Immature natural killer cell (primary cell): ENCODE data around the gene ANO10. TPM values are rescaled to one million over a fixed set of nuclear protein-coding genes. Genes with fewer than 3 reads are reported as not detected.
"Not testable (repeated sequence)": the region's sequence is repeated elsewhere in the genome, so short reads cannot be mapped to it uniquely, and the experiment has no call there.

Experiments used
- DNase-seq, 3 donors: peaks; one replicate each; pipeline ENCODE4 v3.0.0; 2022; ENCODE audit warnings: mixed read lengths in 1 of 3
- H3K27ac Mint-ChIP-seq, 6 donors: one replicate each; pipeline ENCODE4 v1.8.0; 2020; ENCODE audit warnings: mixed read lengths in 6 of 6, mild to moderate bottlenecking in 5 of 6, inconsistent platforms in 4 of 6, moderate library complexity in 3 of 6
- H3K27me3 Mint-ChIP-seq, 3 donors: one replicate each; pipeline ENCODE4 v1.8.0; 2020 to 2021; ENCODE audit warnings: low read depth in 3 of 3, mild to moderate bottlenecking in 3 of 3, mixed read lengths in 3 of 3, moderate library complexity in 3 of 3, inconsistent platforms in 1 of 3
- H3K36me3 Mint-ChIP-seq, 3 donors: one replicate each; pipeline ENCODE4 v1.8.0; 2020; ENCODE audit warnings: mixed read lengths in 3 of 3, inconsistent platforms in 2 of 3, mild to moderate bottlenecking in 2 of 3
- H3K4me1 Mint-ChIP-seq, 2 donors: one replicate each; pipeline ENCODE4 v1.8.0; 2020; ENCODE audit warnings: inconsistent platforms in 2 of 2, mild to moderate bottlenecking in 2 of 2, mixed read lengths in 2 of 2, moderate library complexity in 1 of 2
- H3K4me3 Mint-ChIP-seq, 5 donors: one replicate each; pipeline ENCODE4 v1.8.0; 2020; ENCODE audit warnings: mild to moderate bottlenecking in 5 of 5, mixed read lengths in 5 of 5, inconsistent platforms in 3 of 5, moderate library complexity in 3 of 5
- H3K9me3 Mint-ChIP-seq, 6 donors: one replicate each; pipeline ENCODE4 v1.8.0; 2020; ENCODE audit warnings: mild to moderate bottlenecking in 6 of 6, mixed read lengths in 6 of 6, inconsistent platforms in 4 of 6, moderate library complexity in 3 of 6
- polyA plus RNA-seq, 3 donors: library from polyadenylated mRNA; unstranded; fragments of 300-500 nt; fragmentation: Illumina TruSeq; gene quantifications; one replicate each; pipeline ENCODE4 v1.2.3, GENCODE V29; 2021

Gene ANO10
- polyA plus RNA-seq, 3 donors from 2014 or later = 8.7 to 9.9 (median 8.8) TPM

- no peak overlapping the region for H3K4me3 Mint-ChIP-seq
- peaks cover 0 to 4% (median 2%) of the 10 kb centered on the region in 3 donors for H3K27me3 Mint-ChIP-seq
- H3K9me3 Mint-ChIP-seq = no peaks in the 10 kb centered on the region
- H3K36me3 Mint-ChIP-seq = peaks cover 12% of the 10 kb centered on the region in 3 donors
- H3K27ac Mint-ChIP-seq = peak overlapping the region in 3 of 6 donors; percentile 20 to 57 (median 23)
- peaks cover 17 to 21% of the 10 kb centered on the region in 2 donors for H3K4me1 Mint-ChIP-seq
- no peak for DNase-seq
Observed at GRCh38 chr3:43461345-43461744, 160.5 kb downstream of the ANO10 start.

- DNase-seq, H3K27me3 Mint-ChIP-seq, H3K36me3 Mint-ChIP-seq, H3K9me3 Mint-ChIP-seq: not testable (repeated sequence)
- H3K27ac Mint-ChIP-seq = peak overlapping the region; percentile 63 to 87 (median 80)
- H3K4me3 Mint-ChIP-seq = peak overlapping the region in 4 of 5 donors; percentile 2 to 44 (median 14)
- H3K4me1 Mint-ChIP-seq = peaks cover 19 to 22% of the 10 kb centered on the region in 2 donors
Observed at GRCh38 chr3:43457038-43457437, 164.8 kb downstream of the ANO10 start.

- peaks cover 0 to 2% (median 0%) of the 10 kb centered on the region in 3 donors for H3K27me3 Mint-ChIP-seq
- H3K4me1 Mint-ChIP-seq = peaks cover 19 to 22% of the 10 kb centered on the region in 2 donors
- H3K4me3 Mint-ChIP-seq = no peak overlapping the region
- no peak overlapping the region for H3K27ac Mint-ChIP-seq
- no peaks in the 10 kb centered on the region for H3K9me3 Mint-ChIP-seq
- DNase-seq = no peak
- H3K36me3 Mint-ChIP-seq = peaks cover 0 to 4% (median 0%) of the 10 kb centered on the region in 3 donors
Observed at GRCh38 chr3:43455233-43455632, 166.6 kb downstream of the ANO10 start.

GRCh38 chr3:43453981-43454380 is 167.8 kb downstream of the ANO10 start:
- no peak for DNase-seq
- no peak overlapping the region for H3K27ac Mint-ChIP-seq
- H3K4me3 Mint-ChIP-seq = no peak overlapping the region
- peaks cover 0 to 2% (median 0%) of the 10 kb centered on the region in 3 donors for H3K27me3 Mint-ChIP-seq
- no peaks in the 10 kb centered on the region for H3K9me3 Mint-ChIP-seq
- H3K4me1 Mint-ChIP-seq = peaks cover 19 to 20% of the 10 kb centered on the region in 2 donors
- H3K36me3 Mint-ChIP-seq = no peaks in the 10 kb centered on the region

- Mint-ChIP-seq H3K9me3 (no peaks in the 10 kb centered on the region), H3K27ac (no peak overlapping the region), H3K36me3 (no peaks in the 10 kb centered on the region), H3K4me3 (no peak overlapping the region), H3K27me3 (peaks cover 0 to 2% (median 2%) of the 10 kb centered on the region in 3 donors), H3K4me1 (peaks cover 5 to 6% of the 10 kb centered on the region in 2 donors)
- DNase-seq = no peak
Observed at GRCh38 chr3:43451670-43452254, 170.0 kb downstream of the ANO10 start.

- Mint-ChIP-seq H3K27me3 (peaks cover 0 to 3% (median 2%) of the 10 kb centered on the region in 3 donors), H3K36me3 (no peaks in the 10 kb centered on the region), H3K4me1 (peaks cover 0 to 5% of the 10 kb centered on the region in 2 donors), H3K9me3 (no peaks in the 10 kb centered on the region), H3K4me3 (no peak overlapping the region), H3K27ac (peak overlapping the region in 2 of 6 donors; percentile 5 to 38)
- DNase-seq = no peak
Observed at GRCh38 chr3:43448098-43448497, 173.7 kb downstream of the ANO10 start.

- Mint-ChIP-seq H3K4me1 (peaks cover 8 to 10% of the 10 kb centered on the region in 2 donors), H3K36me3 (no peaks in the 10 kb centered on the region), H3K4me3 (no peak overlapping the region), H3K27me3 (peaks cover 2 to 3% (median 3%) of the 10 kb centered on the region in 3 donors), H3K27ac (peak overlapping the region in 3 of 6 donors; percentile 13 to 34 (median 17)), H3K9me3 (no peaks in the 10 kb centered on the region)
- DNase-seq = no peak
Observed at GRCh38 chr3:43445820-43446219, 176.0 kb downstream of the ANO10 start.

- peak overlapping the region in 4 of 6 donors; percentile 8 to 65 (median 26) for H3K27ac Mint-ChIP-seq
- H3K4me1 Mint-ChIP-seq = peaks cover 13 to 17% of the 10 kb centered on the region in 2 donors
- no peak for DNase-seq
- no peak overlapping the region for H3K4me3 Mint-ChIP-seq
- peaks cover 6 to 8% (median 7%) of the 10 kb centered on the region in 3 donors for H3K36me3 Mint-ChIP-seq
- H3K9me3 Mint-ChIP-seq = peaks cover 0 to 6% (median 0%) of the 10 kb centered on the region in 6 donors
- H3K27me3 Mint-ChIP-seq = peaks cover 0 to 5% (median 3%) of the 10 kb centered on the region in 3 donors
Observed at GRCh38 chr3:43442872-43443395, 178.9 kb downstream of the ANO10 start.

- Mint-ChIP-seq H3K4me1 (peaks cover 16 to 30% of the 10 kb centered on the region in 2 donors), H3K27ac (peak overlapping the region in 2 of 6 donors; percentile 24 to 40), H3K36me3 (peaks cover 12 to 29% (median 18%) of the 10 kb centered on the region in 3 donors), H3K9me3 (peaks cover 0 to 6% (median 0%) of the 10 kb centered on the region in 6 donors), H3K4me3 (no peak overlapping the region), H3K27me3 (peaks cover 0 to 4% (median 3%) of the 10 kb centered on the region in 3 donors)
- no peak for DNase-seq
Observed at GRCh38 chr3:43436507-43437140, 185.2 kb downstream of the ANO10 start.

- H3K27ac Mint-ChIP-seq = peak overlapping the region in 1 of 6 donors; percentile 40
Observed at GRCh38 chr3:43435706-43436105, 186.1 kb downstream of the ANO10 start.

GRCh38 chr3:43434431-43434830 is 187.4 kb downstream of the ANO10 start:
- Mint-ChIP-seq H3K4me1 (peaks cover 11 to 18% of the 10 kb centered on the region in 2 donors), H3K9me3 (peaks cover 0 to 6% (median 0%) of the 10 kb centered on the region in 6 donors), H3K27me3 (peaks cover 0 to 2% (median 2%) of the 10 kb centered on the region in 3 donors), H3K36me3 (peaks cover 18 to 34% (median 18%) of the 10 kb centered on the region in 3 donors), H3K4me3 (no peak overlapping the region), H3K27ac (no peak overlapping the region)
- DNase-seq = no peak

More at GRCh38 chr3:43435706-43436105, 186.1 kb downstream of the ANO10 start:
- Mint-ChIP-seq H3K4me3 (no peak overlapping the region), H3K27me3 (peaks cover 0 to 4% (median 2%) of the 10 kb centered on the region in 3 donors), H3K4me1 (peaks cover 13 to 21% of the 10 kb centered on the region in 2 donors), H3K9me3 (peaks cover 0 to 6% (median 0%) of the 10 kb centered on the region in 6 donors), H3K36me3 (peaks cover 17 to 34% (median 18%) of the 10 kb centered on the region in 3 donors)
- no peak for DNase-seq

GRCh38 chr3:43432462-43432861 is 189.3 kb downstream of the ANO10 start:
- peaks cover 0 to 2% (median 0%) of the 10 kb centered on the region in 3 donors for H3K27me3 Mint-ChIP-seq
- H3K27ac Mint-ChIP-seq = peak overlapping the region in 1 of 6 donors; percentile 6
- no peak for DNase-seq
- no peaks in the 10 kb centered on the region for H3K9me3 Mint-ChIP-seq
- H3K4me3 Mint-ChIP-seq = no peak overlapping the region
- peaks cover 8% of the 10 kb centered on the region in 2 donors for H3K4me1 Mint-ChIP-seq
- peaks cover 10 to 22% (median 13%) of the 10 kb centered on the region in 3 donors for H3K36me3 Mint-ChIP-seq

GRCh38 chr3:43426388-43426787 is 195.4 kb downstream of the ANO10 start:
- H3K9me3 Mint-ChIP-seq = peaks cover 0 to 8% (median 0%) of the 10 kb centered on the region in 6 donors
- H3K36me3 Mint-ChIP-seq = peaks cover 5 to 16% (median 6%) of the 10 kb centered on the region in 3 donors
- no peak overlapping the region for H3K27ac Mint-ChIP-seq
- peaks cover 0 to 3% (median 2%) of the 10 kb centered on the region in 3 donors for H3K27me3 Mint-ChIP-seq
- H3K4me1 Mint-ChIP-seq = no peaks in the 10 kb centered on the region
- no peak overlapping the region for H3K4me3 Mint-ChIP-seq
- DNase-seq = no peak

GRCh38 chr3:43425829-43426228 is 196.0 kb downstream of the ANO10 start:
- peaks cover 0 to 3% (median 2%) of the 10 kb centered on the region in 3 donors for H3K27me3 Mint-ChIP-seq
- no peaks in the 10 kb centered on the region for H3K4me1 Mint-ChIP-seq
- DNase-seq = no peak
- peaks cover 0 to 8% (median 0%) of the 10 kb centered on the region in 6 donors for H3K9me3 Mint-ChIP-seq
- peaks cover 3 to 16% (median 3%) of the 10 kb centered on the region in 3 donors for H3K36me3 Mint-ChIP-seq
- no peak overlapping the region for H3K4me3 Mint-ChIP-seq
- H3K27ac Mint-ChIP-seq = no peak overlapping the region
